ENCODE data around the gene CEACAM19. TPM values are rescaled to one million over a fixed set of nuclear protein-coding genes. Genes with fewer than 3 reads are reported as not detected.
"Not testable (repeated sequence)": the region's sequence is repeated elsewhere in the genome, so short reads cannot be mapped to it uniquely, and the experiment has no call there.

The CEACAM19 gene
- total RNA-seq, 2 experiments from 2014 or later, result 0.62 to 1.4 TPM

DNA sequence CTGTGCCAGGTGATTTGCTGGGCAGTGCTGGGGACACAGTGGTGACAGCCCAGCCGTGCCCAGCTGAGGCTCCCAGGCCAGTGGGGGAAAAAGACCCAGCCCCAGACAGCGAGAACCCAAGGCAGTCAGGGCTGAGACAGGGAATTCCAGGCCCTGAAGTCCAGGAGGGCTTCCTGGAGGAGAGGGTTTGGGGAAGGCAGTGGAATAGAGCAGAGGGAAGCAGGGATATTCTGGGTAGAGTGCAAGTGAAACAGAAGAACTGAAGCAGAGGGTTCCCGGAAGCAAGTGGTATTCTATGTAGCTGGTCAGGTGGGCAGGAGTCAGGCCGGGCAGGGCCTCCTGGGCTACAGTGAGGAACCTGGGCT lies 26.4 kb downstream of the CEACAM19 start:
- DNase-seq, result no peak
- H3K27me3 Mint-ChIP-seq, result no peaks in the 10 kb centered on the region
- no peaks in the 10 kb centered on the region for H3K9me3 Mint-ChIP-seq
- H3K36me3 Mint-ChIP-seq, result no peaks in the 10 kb centered on the region
- no peak overlapping the region for H3K4me3 Mint-ChIP-seq
- peaks cover 14% of the 10 kb centered on the region for H3K4me1 Mint-ChIP-seq
- no peak overlapping the region for H3K27ac Mint-ChIP-seq

DNA sequence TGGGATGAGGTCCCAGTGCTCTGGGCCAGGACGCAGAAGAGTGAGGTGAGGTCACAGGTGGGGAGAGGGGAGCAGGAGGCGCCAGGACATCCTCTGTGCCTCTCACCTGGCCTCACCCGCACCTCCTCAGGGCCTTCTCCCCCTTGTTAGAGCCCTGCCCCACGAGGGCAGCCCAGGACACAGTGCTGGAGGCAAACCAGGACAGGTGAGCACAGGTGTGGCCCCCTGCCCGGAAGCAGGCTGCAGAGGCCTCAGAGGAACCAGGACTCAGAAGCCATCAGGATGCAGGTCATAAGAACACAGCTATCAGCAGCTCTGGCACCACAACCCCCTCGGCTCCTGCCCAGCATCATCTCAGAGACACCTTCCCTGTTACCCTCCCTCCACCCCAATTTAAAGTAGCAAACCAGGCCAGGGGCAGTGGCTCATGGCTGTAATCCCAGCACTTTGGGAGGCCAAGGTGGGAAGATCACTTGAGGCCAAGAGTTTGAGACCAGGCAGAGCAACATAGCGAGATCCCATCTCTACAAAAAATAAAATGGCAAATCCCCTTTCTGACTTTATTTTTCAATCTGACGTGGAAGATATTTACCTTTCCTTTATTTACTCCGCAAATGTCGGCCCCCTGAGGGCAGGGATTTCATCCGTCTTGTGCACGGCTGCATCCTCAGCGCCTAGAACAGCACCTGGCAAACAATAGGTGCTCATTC lies 27.4 kb downstream of the CEACAM19 start, which contains the start of gene CEACAM16:
Gene CEACAM16 (plus strand): TSS at position 660 of the 710 bp plus-strand sequence. CDS start 2,306 bp downstream, outside the sequence.
- DNase-seq, result no peak
- no peaks in the 10 kb centered on the region for H3K36me3 Mint-ChIP-seq
- no peak within 1 kb of the TSS for H3K27ac Mint-ChIP-seq

DNA sequence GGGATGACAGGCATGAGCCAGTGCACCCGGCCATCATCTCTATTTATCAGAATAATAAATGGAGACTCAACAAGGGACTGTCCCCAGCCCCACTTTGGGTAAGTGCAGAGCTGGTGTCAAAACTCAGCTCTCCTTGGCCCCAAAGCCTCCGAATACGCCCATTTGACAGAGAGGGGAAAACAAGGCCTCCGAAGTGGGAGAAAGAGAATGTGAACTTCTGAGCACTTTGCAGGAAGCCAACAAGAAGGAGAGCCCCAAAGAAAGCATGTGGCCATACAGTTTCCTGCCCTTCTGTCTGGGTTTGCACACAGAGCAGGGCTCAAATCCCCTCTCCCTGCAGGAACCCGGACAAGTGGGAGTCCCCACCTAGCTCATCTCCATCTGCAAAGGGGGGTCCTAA lies 29.3 kb downstream of the CEACAM19 start:
- Mint-ChIP-seq H3K9me3 (no peaks in the 10 kb centered on the region), H3K27me3 (peaks cover 3% of the 10 kb centered on the region), H3K36me3 (no peaks in the 10 kb centered on the region), H3K27ac (no peak overlapping the region), H3K4me3 (no peak overlapping the region), H3K4me1 (peaks cover 7% of the 10 kb centered on the region)
- DNase-seq, result no peak

More for the DNA sequence above, 27.4 kb downstream of the CEACAM19 start, which contains the start of gene CEACAM16:
- Mint-ChIP-seq H3K9me3 (no peaks in the 10 kb centered on the region), H3K27me3 (no peaks in the 10 kb centered on the region), H3K4me3 (no peak within 1 kb of the TSS), H3K4me1 (peaks cover 10% of the 10 kb centered on the region)

DNA sequence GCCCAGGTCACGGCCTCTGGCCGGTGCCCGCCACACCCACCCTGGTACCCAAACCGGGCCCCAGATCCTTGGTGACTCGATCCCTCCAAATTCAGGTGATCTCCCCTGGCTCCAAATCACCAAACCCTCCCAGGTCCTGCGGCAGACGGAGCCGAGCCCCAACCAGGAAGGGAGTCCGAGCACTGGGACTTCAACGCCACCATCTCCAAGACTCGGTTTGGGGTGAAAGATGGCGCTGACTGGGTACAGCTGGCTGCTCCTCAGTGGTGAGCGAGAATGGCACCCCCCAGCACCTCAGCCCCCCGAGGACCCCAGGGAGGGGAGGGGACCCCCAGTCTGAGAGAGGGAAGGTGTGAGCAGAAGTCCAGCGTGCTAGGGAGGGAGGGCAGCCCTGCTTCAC lies 29.9 kb downstream of the CEACAM19 start:
- H3K27me3 Mint-ChIP-seq, result peaks cover 3% of the 10 kb centered on the region
- no peaks in the 10 kb centered on the region for H3K36me3 Mint-ChIP-seq
- no peak overlapping the region for H3K27ac Mint-ChIP-seq

DNA sequence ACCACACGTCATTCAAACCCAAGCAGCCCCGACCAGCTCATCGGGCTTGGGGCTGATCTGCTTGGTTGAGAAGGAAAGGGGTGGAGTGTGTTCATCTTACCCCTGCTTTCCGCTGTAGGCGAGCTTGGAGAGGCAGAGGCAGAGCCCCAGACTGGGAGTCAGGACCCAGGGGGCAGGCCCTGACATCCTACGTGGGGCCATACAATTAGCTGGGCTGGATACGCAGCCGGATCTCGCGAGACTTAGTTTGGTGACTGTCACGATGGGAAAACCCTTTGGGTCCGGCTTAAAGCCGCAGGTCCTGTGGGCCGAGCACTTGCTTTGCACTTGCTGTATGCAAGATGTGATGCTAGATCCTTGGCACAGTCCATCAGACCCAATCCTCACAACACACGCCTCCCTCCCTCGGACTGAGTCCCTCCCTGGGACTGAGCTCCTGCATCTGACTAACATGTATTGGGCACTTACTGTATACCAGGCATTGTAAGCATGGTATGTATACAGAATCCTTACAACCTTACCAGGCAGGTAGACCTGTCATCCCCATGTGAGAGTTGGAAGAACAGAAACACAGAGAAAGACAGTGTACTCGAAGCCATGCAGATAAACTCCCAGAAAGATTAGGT lies 31.4 kb downstream of the CEACAM19 start:
- no peak for DNase-seq
- Mint-ChIP-seq H3K4me1 (peaks cover 2% of the 10 kb centered on the region), H3K4me3 (no peak overlapping the region), H3K36me3 (no peaks in the 10 kb centered on the region), H3K27ac (no peak overlapping the region), H3K9me3 (no peaks in the 10 kb centered on the region), H3K27me3 (peaks cover 3% of the 10 kb centered on the region)

More for the DNA sequence above, 29.9 kb downstream of the CEACAM19 start:
- Mint-ChIP-seq H3K4me3 (no peak overlapping the region), H3K4me1 (peaks cover 7% of the 10 kb centered on the region), H3K9me3 (no peaks in the 10 kb centered on the region)
- DNase-seq, result no peak

DNA sequence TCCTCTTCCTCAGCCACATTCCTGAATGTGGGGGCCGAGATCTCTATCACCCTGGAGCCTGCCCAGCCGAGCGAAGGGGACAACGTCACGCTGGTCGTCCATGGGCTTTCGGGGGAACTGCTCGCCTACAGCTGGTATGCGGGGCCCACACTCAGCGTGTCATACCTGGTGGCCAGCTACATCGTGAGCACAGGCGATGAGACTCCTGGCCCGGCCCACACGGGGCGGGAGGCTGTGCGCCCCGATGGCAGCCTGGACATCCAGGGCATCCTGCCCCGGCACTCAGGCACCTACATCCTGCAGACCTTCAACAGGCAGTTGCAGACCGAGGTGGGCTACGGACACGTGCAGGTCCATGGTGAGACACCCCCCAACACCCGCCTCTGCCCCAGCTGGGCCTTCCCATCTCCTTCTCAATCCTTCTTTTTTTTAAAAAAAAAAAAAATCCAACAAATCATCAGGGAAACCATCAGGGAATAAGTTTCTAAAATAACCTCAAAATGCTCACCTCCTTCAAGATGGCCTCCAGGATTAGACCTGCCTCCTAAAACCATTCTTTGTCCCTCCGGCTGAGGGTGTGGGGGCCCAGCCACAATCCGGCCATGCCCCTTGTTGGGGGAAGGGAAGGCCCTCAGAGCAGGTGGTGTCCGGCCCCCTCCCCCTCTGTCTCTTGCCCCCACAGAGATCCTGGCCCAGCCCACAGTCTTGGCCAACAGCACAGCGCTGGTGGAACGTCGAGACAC lies 32.2 kb downstream of the CEACAM19 start:
- Mint-ChIP-seq H3K27ac (no peak overlapping the region), H3K4me1 (no peaks in the 10 kb centered on the region), H3K27me3 (peaks cover 3% of the 10 kb centered on the region), H3K36me3 (no peaks in the 10 kb centered on the region), H3K4me3 (no peak overlapping the region), H3K9me3 (no peaks in the 10 kb centered on the region)
- no peak for DNase-seq

DNA sequence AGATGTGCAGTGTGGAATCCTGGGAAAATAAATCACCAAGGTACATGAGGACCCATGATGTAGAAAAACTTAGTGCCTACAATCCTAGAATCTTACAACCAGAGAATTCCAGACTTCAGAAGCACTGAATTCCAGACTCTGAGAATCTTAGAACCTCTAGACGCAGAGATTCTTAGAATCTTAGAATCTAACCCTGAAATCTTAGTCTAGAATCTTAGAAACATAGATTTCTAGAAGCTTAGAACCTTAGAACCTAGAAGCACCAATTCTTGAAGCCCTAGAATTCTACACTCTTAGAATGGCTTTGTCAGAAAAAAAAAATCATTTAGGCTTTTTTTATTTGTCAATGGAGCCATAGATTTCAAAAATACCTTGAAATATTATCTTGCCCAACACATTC lies 33.7 kb downstream of the CEACAM19 start:
- Mint-ChIP-seq H3K36me3 (no peaks in the 10 kb centered on the region), H3K4me1 (no peaks in the 10 kb centered on the region), H3K27me3 (peaks cover 3% of the 10 kb centered on the region), H3K27ac (no peak overlapping the region), H3K9me3 (no peaks in the 10 kb centered on the region), H3K4me3 (no peak overlapping the region)
- no peak for DNase-seq

DNA sequence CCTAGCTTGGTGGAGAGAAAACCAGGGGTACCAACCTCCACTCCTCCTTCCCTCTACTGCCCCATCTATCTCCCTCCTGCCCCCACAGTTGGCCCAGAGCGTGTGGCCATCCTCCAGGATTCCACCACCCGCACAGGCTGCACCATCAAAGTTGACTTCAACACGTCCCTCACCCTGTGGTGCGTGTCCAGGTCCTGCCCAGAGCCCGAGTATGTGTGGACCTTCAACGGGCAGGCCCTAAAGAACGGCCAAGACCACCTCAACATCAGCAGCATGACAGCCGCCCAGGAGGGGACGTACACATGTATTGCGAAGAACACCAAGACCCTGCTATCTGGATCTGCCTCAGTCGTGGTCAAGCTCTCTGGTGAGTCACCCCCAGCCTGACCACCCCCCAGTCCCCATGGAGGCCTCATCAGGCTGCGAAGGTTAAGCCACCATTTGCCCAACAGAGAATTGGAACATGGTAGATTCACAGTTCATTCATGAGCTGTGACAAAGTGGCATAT lies 34.3 kb downstream of the CEACAM19 start:
- Mint-ChIP-seq H3K4me3 (no peak overlapping the region), H3K36me3 (no peaks in the 10 kb centered on the region), H3K4me1 (peaks cover 2% of the 10 kb centered on the region), H3K27me3 (peaks cover 3% of the 10 kb centered on the region), H3K27ac (no peak overlapping the region), H3K9me3 (no peaks in the 10 kb centered on the region)
- DNase-seq, result no peak

DNA sequence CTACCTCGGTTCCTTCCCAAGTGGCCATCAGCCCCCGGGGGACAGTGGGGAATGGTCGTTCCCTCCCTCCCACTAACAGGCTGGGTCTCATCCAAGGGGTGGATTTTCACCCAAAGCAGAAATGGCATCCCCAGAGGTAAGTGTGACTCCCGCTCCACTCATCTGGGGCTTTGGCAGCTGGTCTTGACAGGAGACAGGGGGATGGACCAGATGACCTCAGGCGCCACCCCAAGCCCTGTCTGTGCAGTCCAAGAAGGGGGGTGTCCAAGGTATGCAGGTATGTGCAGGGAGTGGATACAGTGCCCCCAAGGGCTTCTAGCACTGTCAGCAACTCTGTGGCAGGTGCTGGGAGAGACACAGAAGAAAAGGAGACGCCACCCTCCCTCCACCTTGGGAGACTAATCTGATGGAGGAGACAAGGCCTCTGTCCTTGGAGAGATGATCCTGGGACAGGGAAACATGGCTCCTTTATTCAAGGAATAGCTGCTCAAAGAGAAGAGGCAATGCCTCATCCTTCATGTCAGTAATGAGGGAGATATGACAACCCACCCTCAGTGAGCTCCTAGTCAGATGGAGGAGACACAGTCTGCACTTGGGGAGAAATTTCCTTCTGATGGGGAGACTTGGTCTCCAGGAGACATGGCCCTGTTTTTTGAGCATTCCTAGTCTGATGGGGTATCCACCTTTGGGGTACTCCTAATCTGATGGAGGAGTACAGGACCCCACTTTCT lies 35.4 kb downstream of the CEACAM19 start:
- no peak for DNase-seq
- Mint-ChIP-seq H3K4me3 (no peak overlapping the region), H3K4me1 (peaks cover 6% of the 10 kb centered on the region), H3K9me3 (no peaks in the 10 kb centered on the region), H3K27me3 (peaks cover 3% of the 10 kb centered on the region), H3K36me3 (no peaks in the 10 kb centered on the region), H3K27ac (no peak overlapping the region)

DNA sequence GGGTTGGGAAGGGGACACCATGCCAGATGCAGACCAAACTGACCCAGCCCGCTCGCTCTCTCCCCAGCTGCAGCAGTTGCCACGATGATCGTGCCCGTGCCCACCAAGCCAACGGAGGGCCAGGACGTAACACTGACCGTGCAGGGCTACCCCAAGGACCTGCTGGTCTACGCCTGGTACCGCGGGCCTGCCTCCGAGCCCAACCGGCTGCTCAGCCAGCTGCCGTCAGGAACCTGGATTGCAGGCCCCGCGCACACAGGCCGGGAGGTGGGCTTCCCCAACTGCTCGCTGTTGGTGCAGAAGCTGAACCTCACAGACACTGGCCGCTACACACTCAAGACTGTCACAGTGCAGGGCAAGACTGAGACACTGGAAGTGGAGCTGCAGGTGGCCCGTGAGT lies 36.5 kb downstream of the CEACAM19 start:
- H3K4me1 Mint-ChIP-seq, result peaks cover 6% of the 10 kb centered on the region
- no peak overlapping the region for H3K4me3 Mint-ChIP-seq
- no peaks in the 10 kb centered on the region for H3K36me3 Mint-ChIP-seq
- H3K27me3 Mint-ChIP-seq, result peaks cover 3% of the 10 kb centered on the region
- H3K9me3 Mint-ChIP-seq, result no peaks in the 10 kb centered on the region
- no peak for DNase-seq
- no peak overlapping the region for H3K27ac Mint-ChIP-seq

DNA sequence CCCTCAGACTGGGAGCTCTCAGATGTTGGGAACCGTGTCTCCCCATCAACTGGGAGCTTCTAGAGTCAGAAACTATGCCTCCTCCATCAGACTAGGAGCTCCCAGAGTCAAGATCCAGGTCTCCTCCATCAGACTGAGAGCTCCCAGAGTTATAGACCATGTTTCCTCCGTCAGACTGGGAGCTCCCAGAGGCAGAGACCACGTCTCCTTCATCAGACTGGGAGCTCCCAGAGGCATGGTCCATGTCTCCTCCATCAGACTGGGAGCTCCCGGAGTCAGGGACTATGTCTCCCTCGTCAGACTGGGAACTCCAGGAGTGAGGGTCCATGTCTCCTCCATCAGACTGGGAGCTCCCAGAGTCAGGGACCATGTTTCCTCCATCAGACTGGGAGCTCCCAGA lies 37.7 kb downstream of the CEACAM19 start:
- Mint-ChIP-seq H3K9me3 (no peaks in the 10 kb centered on the region), H3K4me3 (no peak overlapping the region), H3K4me1 (peaks cover 6% of the 10 kb centered on the region), H3K27me3 (peaks cover 3% of the 10 kb centered on the region), H3K27ac (no peak overlapping the region), H3K36me3 (no peaks in the 10 kb centered on the region)
- no peak for DNase-seq

DNA sequence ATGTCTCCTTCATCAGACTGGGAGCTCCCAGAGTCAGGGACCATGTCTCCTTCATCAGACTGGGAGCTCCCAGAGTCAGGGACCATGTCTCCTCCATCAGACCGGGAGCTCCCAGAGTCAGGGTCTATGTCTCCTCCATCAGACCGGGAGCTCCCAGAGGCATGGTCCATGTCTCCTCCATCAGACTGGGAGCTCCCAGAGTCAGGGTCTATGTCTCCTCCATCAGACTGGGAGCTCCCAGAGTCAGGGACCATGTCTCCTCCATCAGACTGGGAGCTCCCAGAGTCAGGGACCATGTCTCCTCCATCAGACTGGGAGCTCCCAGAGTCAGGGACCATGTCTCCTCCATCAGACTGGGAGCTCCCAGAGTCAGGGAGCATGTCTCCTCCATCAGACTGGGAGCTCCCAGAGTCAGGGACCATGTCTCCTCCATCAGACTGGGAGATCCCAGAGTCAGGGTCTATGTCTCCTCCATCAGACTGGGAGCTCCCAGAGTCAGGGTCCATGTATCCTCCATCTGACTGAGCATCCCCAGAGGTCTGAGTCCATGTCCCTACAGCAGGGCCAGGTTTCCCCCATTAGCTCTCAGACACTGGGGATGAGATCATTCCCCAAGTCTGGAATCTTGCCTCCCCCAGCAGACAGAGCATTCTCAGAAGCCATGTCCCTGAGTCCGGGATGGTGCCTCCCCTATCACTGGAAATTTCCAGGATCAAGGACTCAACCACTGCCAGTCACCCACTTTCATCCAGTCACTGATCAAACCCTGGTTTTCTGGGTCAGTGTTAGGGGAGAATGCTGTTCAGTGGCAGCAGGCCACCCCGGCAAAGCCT lies 38.4 kb downstream of the CEACAM19 start:
- not testable (repeated sequence) for H3K4me3 Mint-ChIP-seq, H3K27ac Mint-ChIP-seq, H3K36me3 Mint-ChIP-seq, DNase-seq, H3K27me3 Mint-ChIP-seq, H3K4me1 Mint-ChIP-seq, H3K9me3 Mint-ChIP-seq

DNA sequence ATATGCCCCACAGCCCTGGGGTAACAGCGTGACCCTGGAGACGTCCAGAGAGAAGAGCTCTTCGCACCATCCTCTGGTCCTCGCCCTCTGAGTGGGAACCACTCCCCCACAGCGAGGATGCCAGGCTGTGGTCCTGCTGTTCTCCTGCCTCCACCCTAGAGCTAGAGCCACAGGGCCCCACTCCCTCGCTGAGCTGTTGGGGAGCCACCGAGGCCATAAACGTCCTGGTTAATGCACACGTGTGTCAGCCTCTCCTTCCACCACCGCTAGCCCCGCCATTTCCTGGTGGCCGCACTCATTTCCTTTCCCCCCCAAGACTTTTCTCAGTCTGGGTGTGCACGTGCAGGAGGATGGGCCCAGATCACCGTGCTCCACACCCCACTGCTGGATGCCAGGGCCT lies 39.2 kb downstream of the CEACAM19 start:
- Mint-ChIP-seq H3K36me3 (peaks cover 2% of the 10 kb centered on the region), H3K27me3 (no peaks in the 10 kb centered on the region), H3K4me3 (no peak overlapping the region), H3K4me1 (peaks cover 6% of the 10 kb centered on the region), H3K9me3 (peaks cover 11% of the 10 kb centered on the region), H3K27ac (no peak overlapping the region)
- no peak for DNase-seq

DNA sequence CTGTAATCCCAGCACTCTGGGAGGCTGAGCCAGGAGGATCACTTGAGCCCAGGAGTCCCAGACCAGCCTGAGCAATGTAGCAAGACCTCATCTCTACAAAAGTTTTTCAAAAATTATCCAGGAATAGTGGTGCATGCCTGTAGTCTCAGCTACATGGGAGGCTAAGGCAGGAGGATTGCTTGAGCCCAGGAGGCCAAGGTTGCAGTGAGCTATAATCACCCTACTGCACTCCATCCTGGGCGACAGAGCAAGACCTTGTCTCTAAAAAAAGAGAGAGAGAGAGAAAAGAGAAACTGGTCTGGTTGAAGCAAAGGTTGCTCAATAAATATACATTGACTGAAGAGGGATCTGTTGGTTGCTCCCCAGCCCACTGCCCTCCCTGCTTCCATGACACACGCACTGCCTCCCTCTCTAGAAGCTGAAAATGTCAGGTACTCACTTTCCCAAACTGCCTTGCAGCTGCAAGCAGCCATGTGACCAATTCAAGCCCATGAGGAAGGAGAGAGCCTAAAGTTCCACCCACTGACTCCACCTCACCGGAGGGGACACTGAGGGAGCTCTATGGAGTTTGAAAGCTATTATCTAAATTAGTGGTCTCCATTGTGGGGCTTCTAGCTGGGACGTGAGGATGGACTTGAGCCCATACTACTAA lies 41.7 kb downstream of the CEACAM19 start:
- Mint-ChIP-seq H3K4me3 (no peak overlapping the region), H3K27ac (no peak overlapping the region), H3K27me3 (no peaks in the 10 kb centered on the region), H3K9me3 (peaks cover 14% of the 10 kb centered on the region), H3K36me3 (peaks cover 2% of the 10 kb centered on the region), H3K4me1 (peaks cover 6% of the 10 kb centered on the region)
- no peak for DNase-seq
